ENCODE measurements around the gene MYZAP.

The MYZAP gene

GRCh38 chr15:57563416-57563815 lies 28.3 kb upstream of the MYZAP start:
- no peak for DNase-seq (ENCODE audit: low spot score)

GRCh38 chr15:57565311-57565710 lies 26.4 kb upstream of the MYZAP start:
- DNase-seq (ENCODE audit: low spot score), result no peak

GRCh38 chr15:57566834-57567233 lies 24.9 kb upstream of the MYZAP start:
- DNase-seq (ENCODE audit: low spot score), result no peak

GRCh38 chr15:57567891-57568290 lies 23.8 kb upstream of the MYZAP start:
- DNase-seq (ENCODE audit: low spot score), result no peak

DNA sequence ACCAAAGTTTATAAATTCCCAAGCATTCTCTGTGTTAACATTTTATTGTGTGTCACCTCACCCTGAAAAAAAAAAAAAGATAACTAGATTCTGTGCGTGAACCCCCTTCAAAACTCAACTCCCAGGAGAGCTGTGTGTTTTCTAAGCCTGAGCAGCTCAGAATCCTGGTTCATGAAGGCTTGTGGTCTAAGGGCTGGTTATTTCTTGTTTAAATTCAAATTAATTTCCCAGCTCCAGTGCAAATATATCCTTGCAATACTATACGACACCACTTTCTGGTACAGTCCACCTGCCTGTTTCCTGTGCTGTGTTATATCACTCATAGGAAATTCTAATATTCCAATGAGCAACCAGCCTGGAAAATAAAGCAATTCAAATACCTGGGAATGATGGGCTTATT lies 23.4 kb upstream of the MYZAP start:
- DNase-seq (ENCODE audit: low spot score), result no peak

GRCh38 chr15:57570340-57570739 lies 21.4 kb upstream of the MYZAP start:
- no peak for DNase-seq (ENCODE audit: low spot score)

DNA sequence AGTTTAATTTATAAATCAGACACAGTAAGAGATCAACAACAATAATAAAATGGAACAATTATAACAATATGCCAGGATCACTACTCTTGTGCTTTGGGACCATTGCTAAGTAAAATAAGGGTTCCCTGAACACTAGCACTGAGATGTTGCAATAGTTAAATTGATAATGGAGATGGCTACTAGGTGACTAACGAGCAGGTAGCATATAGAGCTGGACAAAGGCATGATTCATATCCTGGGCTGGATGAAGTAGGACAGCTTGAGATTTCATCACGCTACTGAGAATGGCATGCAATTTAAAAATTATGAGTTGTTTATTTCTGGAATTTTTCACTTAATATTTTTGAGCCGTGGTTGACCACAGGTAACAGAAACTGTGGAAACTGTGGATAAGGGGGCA lies 20.7 kb upstream of the MYZAP start:
- DNase-seq (ENCODE audit: low spot score), result no peak

DNA sequence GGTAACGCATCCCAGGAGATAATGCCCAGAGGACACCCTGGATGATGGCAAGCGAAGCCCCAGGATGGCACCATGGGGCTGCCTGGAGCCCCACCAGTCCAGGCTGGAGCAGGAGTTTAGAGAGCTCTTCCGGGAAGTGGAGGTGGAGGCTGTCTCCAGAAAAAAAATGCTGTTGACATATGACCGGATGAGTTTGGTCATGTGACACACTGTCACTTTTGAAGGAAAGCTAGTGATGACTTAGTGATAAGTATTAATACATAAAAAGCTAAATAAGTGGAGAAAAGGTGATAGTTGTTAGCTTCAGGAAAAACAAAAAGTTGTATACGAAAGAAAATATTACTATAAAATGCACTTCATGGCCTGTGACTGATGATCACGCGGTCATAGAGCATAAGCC lies 20.0 kb upstream of the MYZAP start:
- no peak for DNase-seq (ENCODE audit: low spot score)

GRCh38 chr15:57572468-57572867 lies 19.2 kb upstream of the MYZAP start:
- DNase-seq (ENCODE audit: low spot score), result no peak

- DNase-seq (ENCODE audit: low spot score), result no peak
Observed at GRCh38 chr15:57573151-57573550, 18.6 kb upstream of the MYZAP start.

GRCh38 chr15:57575363-57575762 lies 16.3 kb upstream of the MYZAP start:
- no peak for DNase-seq (ENCODE audit: low spot score)

DNA sequence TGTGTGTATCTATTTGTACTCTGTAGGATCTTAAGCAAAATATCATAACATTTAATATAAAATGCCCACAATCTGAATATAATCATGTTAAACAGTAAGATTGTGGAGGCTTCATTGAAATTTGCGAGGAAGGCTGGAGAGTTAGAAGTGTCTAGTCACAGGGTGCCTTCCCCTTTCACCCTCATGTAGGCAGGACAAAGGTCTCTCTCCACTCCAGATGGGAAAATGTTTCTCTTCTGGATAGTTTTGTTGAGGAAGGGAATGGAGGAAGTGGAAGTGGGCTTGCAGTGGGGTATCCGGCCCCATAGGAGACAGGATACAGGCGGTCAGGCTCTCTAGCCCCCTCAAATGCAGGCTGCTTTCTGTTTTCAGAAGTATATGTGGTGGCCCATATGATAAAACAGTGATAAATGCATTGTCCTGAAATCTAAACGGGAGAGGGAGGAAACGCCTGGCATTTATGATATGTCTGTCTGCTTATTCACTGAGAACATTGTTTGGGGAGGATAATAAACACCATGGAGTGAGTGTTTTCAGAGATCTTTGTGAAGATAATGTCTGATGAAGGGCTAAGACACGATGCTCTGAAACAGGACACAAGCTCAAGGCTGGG lies 13.3 kb upstream of the MYZAP start:
- no peak for DNase-seq (ENCODE audit: low spot score)

DNA sequence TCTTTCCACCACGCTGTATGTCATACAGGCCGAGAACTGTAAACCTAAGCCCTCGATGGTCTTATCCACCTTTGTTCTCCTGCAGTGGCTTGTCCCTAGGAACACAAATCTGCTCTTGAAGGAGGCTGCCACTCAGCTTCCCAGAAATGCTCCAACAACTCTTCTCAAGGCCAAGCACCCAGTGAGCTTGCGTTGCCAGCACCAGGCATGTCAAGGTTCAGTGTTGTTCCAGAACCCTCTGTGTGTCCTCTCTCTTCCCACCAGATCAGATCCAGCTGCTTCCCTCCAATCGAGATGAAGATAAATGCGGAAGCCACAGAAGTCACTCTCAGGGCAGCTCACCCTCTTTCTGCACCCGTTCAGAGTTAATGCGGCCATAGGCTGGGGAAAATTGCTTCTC lies 11.3 kb upstream of the MYZAP start:
- no peak for DNase-seq (ENCODE audit: low spot score)

DNA sequence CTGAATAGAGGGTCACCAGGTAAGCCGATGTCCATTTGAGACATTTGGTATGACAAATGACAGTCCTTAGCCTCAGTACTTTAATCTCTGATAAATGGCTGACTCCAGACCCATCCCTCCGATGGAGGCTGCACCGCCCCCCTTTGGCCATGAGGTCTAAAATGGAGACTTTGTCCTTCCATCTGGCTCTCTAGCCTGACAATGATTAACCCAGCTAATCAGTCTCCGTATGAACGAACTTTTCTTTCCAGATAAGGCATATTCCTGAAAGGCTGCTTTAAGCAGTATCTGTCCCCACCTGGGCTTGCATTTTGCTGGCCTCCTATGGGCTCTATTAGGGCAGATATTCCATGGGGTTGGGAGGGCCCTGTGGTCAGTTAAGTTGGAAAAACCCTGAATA lies 10.8 kb upstream of the MYZAP start:
- no peak for DNase-seq (ENCODE audit: low spot score)

GRCh38 chr15:57582090-57582489 lies 9.6 kb upstream of the MYZAP start:
- no peak for DNase-seq (ENCODE audit: low spot score)

DNA sequence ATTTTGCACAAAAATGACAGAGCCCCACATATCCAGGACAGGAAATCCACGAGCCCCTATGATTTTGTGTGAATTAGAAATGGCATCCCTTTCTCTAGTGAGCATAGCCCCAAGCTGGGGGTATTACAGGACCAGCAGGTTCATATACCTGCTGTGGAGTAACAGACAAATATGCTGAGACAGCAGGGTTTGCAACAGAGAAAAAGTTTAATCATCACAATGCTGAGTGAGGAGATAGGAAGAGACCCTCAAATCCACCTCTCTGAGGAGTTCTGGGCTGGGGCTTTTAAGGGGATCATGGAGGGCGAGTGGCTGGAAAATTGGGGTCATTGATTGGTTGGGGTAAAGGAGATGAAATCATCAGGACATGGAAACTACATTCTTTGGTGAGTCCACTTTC lies 8.4 kb upstream of the MYZAP start:
- DNase-seq (ENCODE audit: low spot score), result no peak

DNA sequence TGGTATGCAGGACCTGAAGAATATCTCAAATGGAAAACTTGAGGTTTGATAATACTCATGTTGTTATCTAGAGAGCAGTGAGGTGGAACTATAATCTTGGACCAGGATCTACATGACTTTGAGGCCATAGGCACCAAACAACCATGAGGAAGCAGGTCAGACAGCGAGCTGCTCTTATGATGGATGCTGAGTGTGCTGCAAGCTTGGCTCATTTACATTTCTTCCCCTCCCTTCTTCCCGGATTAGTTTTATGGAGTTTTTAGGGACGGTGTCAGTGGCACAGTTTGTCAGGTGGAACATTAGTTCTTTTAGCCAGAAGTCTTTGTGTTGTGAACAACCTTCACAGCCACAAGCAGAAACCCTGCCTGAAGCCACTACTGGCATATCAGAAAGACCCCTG lies 8.0 kb upstream of the MYZAP start:
- no peak for DNase-seq (ENCODE audit: low spot score)

DNA sequence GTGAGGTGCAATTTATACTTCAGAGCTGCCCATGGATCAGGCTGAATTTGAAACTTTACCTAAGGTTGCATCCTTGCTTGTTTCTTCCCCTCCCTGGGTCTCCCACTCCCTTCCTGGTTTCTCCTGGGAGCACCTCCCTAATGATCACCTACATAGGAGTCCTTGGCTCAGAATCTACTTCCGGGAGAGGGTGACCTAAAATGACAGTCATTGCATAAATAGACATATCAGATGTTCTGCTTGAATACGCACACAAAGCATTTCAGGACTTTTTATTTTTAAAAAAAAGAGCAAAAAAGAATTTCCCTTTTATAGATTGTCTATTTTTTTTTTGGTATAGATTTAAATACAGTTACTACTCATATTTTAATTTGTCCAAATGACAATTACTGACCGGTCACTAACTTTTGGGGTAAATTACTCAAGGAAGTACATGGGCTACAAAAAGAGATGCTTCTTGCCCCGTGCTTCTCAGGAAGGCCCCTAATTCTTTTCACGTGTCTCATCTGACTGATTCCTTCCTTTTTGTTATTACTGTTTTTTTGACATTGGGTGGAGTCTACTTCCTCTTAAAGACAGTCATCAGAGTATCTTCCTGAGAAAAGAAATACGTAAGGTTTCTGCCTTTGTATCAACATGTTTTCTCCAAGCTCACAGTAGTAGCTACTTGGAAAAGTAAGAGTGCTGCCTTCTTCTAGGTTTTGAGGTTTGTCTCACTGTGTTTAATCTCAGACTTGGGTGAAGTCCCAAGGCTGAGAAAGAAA lies 4.9 kb upstream of the MYZAP start:
- no peak for DNase-seq (ENCODE audit: low spot score)

DNA sequence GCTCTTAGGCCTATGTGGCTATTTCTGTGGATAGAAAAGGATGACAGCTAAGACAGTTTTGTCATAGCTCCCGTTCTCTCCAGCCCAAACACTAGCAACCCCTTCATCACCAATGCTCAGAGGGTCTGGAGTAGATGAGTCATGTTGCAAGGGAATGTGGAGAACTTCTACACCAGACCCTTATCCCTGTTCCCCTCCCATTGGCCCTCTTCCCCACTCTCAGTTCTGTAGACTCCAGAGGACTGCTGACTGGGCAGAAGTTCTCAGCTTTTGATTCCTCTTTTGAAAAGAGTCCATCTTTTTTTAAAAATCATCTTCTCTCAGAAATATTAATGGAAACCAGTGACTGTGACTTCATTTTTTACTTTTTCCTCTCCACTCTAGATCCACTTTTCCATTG lies 2.4 kb upstream of the MYZAP start:
- no peak for DNase-seq (ENCODE audit: low spot score)

DNA sequence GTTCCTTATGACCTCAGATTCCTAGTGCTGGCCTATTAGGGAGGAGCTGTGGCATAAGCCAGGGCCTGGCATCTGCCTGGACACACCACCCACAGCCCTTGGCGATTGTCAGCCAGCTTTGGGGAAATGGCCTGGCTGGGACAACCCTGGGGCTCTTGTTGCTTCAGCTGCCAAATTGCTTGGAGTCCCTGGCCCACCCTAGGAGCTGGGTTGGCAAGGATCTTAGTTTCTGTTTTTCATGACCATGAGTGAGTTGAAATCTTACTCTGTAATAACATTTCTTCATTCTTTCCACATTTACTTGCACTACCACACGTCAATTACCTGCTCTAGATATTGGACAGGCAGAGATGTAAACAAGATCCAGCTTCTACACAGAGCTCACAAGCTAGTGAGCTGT lies 1.9 kb upstream of the MYZAP start:
- DNase-seq (ENCODE audit: low spot score), result peak; percentile 59

DNA sequence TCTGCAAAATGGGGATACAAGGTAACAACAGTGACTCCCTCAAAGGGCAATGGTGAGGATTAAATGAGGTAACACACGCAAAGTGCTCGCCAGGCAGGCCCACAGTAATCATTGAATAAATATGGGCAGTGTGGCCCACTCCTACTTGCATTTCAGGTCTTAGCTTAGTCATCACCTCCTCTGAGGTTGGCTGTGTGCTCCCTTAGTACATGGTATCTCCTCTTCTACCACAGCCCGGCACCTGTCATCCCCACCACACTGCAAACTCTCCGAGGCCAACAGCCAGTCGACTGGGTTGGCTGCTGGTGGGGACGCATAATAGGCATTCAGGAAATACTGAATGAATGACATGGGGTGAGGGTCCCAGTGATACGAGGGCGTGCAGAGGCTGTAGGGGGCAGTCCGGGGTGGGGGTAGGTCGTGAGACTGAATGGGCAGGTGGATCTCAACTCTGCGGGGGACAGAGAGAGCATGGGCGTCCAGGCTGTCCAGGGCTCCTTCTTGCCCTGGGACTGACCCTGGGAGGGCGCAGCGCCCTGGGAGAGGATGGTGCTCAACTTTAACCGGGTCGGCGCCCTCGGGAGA lies 375 bp upstream of the MYZAP start:
- DNase-seq (ENCODE audit: low spot score), result no peak

GRCh38 chr15:57592426-57592825 lies 722 bp downstream of the MYZAP start:
- no peak for DNase-seq (ENCODE audit: low spot score)

DNA sequence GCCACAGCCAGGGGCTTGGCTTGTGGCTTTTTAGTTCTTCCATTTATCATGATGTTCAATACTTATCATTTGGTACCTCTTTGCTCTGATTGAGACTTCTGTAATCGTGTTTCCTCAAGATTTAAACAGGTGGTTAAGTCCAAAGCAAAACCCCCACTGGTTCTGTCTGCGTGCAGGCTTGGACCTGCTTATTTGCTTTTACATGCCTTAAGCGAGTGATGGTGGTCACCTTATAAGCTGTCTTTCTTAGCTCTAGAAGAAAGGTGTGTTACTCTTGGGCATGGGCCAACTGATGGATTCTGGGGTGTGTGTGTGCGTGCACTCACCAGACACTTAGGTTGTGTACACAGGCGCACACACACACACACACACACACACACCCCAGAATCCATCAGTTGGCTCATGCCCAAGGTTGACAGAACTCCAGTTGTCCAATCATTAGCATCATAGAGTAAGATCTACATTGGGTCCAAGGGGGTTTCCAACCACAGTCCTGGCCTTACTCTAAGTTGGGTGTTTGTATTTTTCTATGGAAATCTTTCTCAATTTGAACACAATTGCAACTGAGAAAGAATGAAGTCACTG lies 1.2 kb downstream of the MYZAP start:
- peak; percentile 45 for DNase-seq (ENCODE audit: low spot score)
